GM18505 (cell line): ENCODE results near the gene SLIT3.

Experiments
- ATAC-seq: cut with Tn5 transposase; IDR thresholded peaks from one replicate; pipeline ENCODE4 v1.9.1; 2021; ENCODE audit not compliant: unreplicated experiment
- POLR2A ChIP-seq: IDR thresholded peaks from 4 replicates; pipeline ENCODE4 v1.6.1; 2011; ENCODE audit warnings: borderline replicate concordance; ENCODE audit not compliant: insufficient read depth, insufficient read length; ENCODE audit errors: extremely low read depth

The SLIT3 gene

GRCh38 chr5:168931638-168932345, 369.1 kb downstream of the SLIT3 start:
- TF ChIP-seq POLR2A: no peak
- ATAC-seq: no peak

GRCh38 chr5:168929656-168930055, 371.3 kb downstream of the SLIT3 start:
- ATAC-seq: no peak
- TF ChIP-seq POLR2A: no peak

- no peak for ATAC-seq
- no peak for TF ChIP-seq POLR2A
Measured at GRCh38 chr5:168925160-168925559, 375.8 kb downstream of the SLIT3 start.

- TF ChIP-seq POLR2A: no peak
- ATAC-seq: no peak
Measured at GRCh38 chr5:168921147-168921866, 379.6 kb downstream of the SLIT3 start.

- no peak for TF ChIP-seq POLR2A
- ATAC-seq: no peak
Measured at GRCh38 chr5:168920019-168920810, 380.7 kb downstream of the SLIT3 start.

- ATAC-seq: no peak
- no peak for TF ChIP-seq POLR2A
Measured at GRCh38 chr5:168917947-168918600, 382.9 kb downstream of the SLIT3 start.

GRCh38 chr5:168916852-168917251, 384.1 kb downstream of the SLIT3 start:
- no peak for ATAC-seq
- no peak for TF ChIP-seq POLR2A

- no peak for TF ChIP-seq POLR2A
- ATAC-seq: no peak
Measured at GRCh38 chr5:168916266-168916665, 384.7 kb downstream of the SLIT3 start.

- no peak for ATAC-seq
- TF ChIP-seq POLR2A: no peak
Measured at GRCh38 chr5:168914491-168914890, 386.4 kb downstream of the SLIT3 start.

- ATAC-seq: no peak
- TF ChIP-seq POLR2A: no peak
Measured at GRCh38 chr5:168910874-168911273, 390.1 kb downstream of the SLIT3 start.

- ATAC-seq: no peak
- TF ChIP-seq POLR2A: no peak
Measured at GRCh38 chr5:168908207-168908606, 392.7 kb downstream of the SLIT3 start.

- no peak for ATAC-seq
- no peak for TF ChIP-seq POLR2A
Measured at GRCh38 chr5:168903061-168903460, 397.9 kb downstream of the SLIT3 start.

GRCh38 chr5:168899673-168900072, 401.3 kb downstream of the SLIT3 start:
- no peak for ATAC-seq
- TF ChIP-seq POLR2A: no peak
